Stimulated activated CD4-positive, alpha-beta T cell treated with anti-CD3 and anti-CD28 coated beads, Interleukin-12 subunit alpha, Interleukin-12 subunit beta, amount 100 ng/mL, for 24 hours (primary cell): Measurements from ENCODE around the gene DHRS2.
"Not testable (repeated sequence)": the region's sequence is repeated elsewhere in the genome, so short reads cannot be mapped to it uniquely, and the experiment has no call there.

Experiments
- DNase-seq, 2 experiments: peaks; one replicate each; pipeline ENCODE4 v3.0.0-alpha.2; 2020; ENCODE audit warnings: low read depth in 2 of 2

Gene DHRS2

GRCh38 chr14:23648764-23649460, 12.7 kb downstream of the DHRS2 start:
- DNase-seq, result no peak

GRCh38 chr14:23650506-23650905, 14.3 kb downstream of the DHRS2 start:
- no peak for DNase-seq

GRCh38 chr14:23653051-23653450, 16.9 kb downstream of the DHRS2 start:
- DNase-seq, result no peak

- DNase-seq, result no peak
Measured at GRCh38 chr14:23654231-23654630, 18.1 kb downstream of the DHRS2 start.

GRCh38 chr14:23657959-23658470, 21.9 kb downstream of the DHRS2 start:
- no peak for DNase-seq

GRCh38 chr14:23660290-23661226, 24.4 kb downstream of the DHRS2 start:
- no peak for DNase-seq

GRCh38 chr14:23661542-23661941, 25.4 kb downstream of the DHRS2 start:
- DNase-seq, result no peak

GRCh38 chr14:23663127-23663526, 27.0 kb downstream of the DHRS2 start:
- no peak for DNase-seq

GRCh38 chr14:23663711-23664110, 27.5 kb downstream of the DHRS2 start:
- DNase-seq, result no peak

GRCh38 chr14:23664207-23664885, 28.2 kb downstream of the DHRS2 start:
- no peak for DNase-seq

GRCh38 chr14:23665302-23666016, 29.3 kb downstream of the DHRS2 start:
- DNase-seq, result no peak

GRCh38 chr14:23667134-23667533, 31.0 kb downstream of the DHRS2 start:
- DNase-seq, result no peak

- no peak for DNase-seq
Measured at GRCh38 chr14:23669441-23669840, 33.3 kb downstream of the DHRS2 start.

- no peak for DNase-seq
Measured at GRCh38 chr14:23670481-23670880, 34.3 kb downstream of the DHRS2 start.

GRCh38 chr14:23672200-23672599, 36.0 kb downstream of the DHRS2 start:
- DNase-seq, result no peak

GRCh38 chr14:23675337-23675736, 39.2 kb downstream of the DHRS2 start:
- no peak for DNase-seq

- DNase-seq, result no peak
Measured at GRCh38 chr14:23675906-23676305, 39.7 kb downstream of the DHRS2 start.

- DNase-seq, result no peak
Measured at GRCh38 chr14:23681337-23681736, 45.2 kb downstream of the DHRS2 start.

- DNase-seq, result not testable (repeated sequence)
Measured at GRCh38 chr14:23689709-23690514, 53.7 kb downstream of the DHRS2 start.

- no peak for DNase-seq
Measured at GRCh38 chr14:23692416-23692815, 56.3 kb downstream of the DHRS2 start.
